Keratinocyte (primary cell): ENCODE results near the gene TYW1. TPM values are rescaled to one million over a fixed set of nuclear protein-coding genes. Genes with fewer than 3 reads are reported as not detected.
"Not testable (repeated sequence)": the region's sequence is repeated elsewhere in the genome, so short reads cannot be mapped to it uniquely, and the experiment has no call there.

Experiments
- DNase-seq: peaks from one replicate; pipeline ENCODE4 v3.0.0-alpha.2; 2011; ENCODE audit warnings: low read depth, missing footprints, low spot score
- FAIRE-seq: peaks from 2 replicates; lab custom pipeline; 2011; peaks lifted over from hg19 to GRCh38; lab: Jason Lieb, UNC
- H2AFZ ChIP-seq: 2 replicates; pipeline ENCODE4 v1.6.0; 2012; ENCODE audit warnings: low read length, control low read depth, inconsistent platforms; ENCODE audit not compliant: control insufficient read depth
- H3K27ac ChIP-seq: 2 replicates; pipeline ENCODE4 v1.5.1; 2011; ENCODE audit warnings: low read length; ENCODE audit not compliant: control insufficient read depth, insufficient read depth
- H3K27me3 ChIP-seq: 3 replicates; pipeline ENCODE4 v1.6.0; 2011; ENCODE audit warnings: low read length; ENCODE audit not compliant: control insufficient read depth, insufficient read depth; ENCODE audit errors: extremely low read depth
- H3K36me3 ChIP-seq, 2 experiments: 2 replicates in 1 of 2; 3 replicates in 1 of 2; pipeline ENCODE4 v1.5.1; 2011; ENCODE audit warnings: low read length in 2 of 2, mild to moderate bottlenecking in 1 of 2; ENCODE audit not compliant: control insufficient read depth in 2 of 2, insufficient read depth in 2 of 2; ENCODE audit errors: extremely low read depth in 1 of 2
- H3K4me1 ChIP-seq: 3 replicates; pipeline ENCODE4 v1.5.1; 2011; ENCODE audit warnings: low read length; ENCODE audit not compliant: control insufficient read depth, insufficient read depth; ENCODE audit errors: extremely low read depth
- H3K4me2 ChIP-seq: 3 replicates; pipeline ENCODE4 v1.6.0; 2011; ENCODE audit warnings: low read depth, low read length; ENCODE audit not compliant: control insufficient read depth, insufficient read depth; ENCODE audit errors: extremely low read depth
- H3K4me3 ChIP-seq, 3 experiments: fragments of 200-600 bp in 1 of 3; sonication (generic) in 1 of 3; 2 replicates in 2 of 3; 3 replicates in 1 of 3; pipeline ENCODE4 v1.5.1; 2011 to 2016; ENCODE audit warnings: low read length in 3 of 3, mild to moderate bottlenecking in 3 of 3, control low read depth in 2 of 3, inconsistent platforms in 1 of 3, low read depth in 1 of 3, mixed read lengths in 1 of 3, mixed run types in 1 of 3, moderate library complexity in 1 of 3; ENCODE audit not compliant: control insufficient read depth in 2 of 3, insufficient read depth in 2 of 3; ENCODE audit errors: extremely low read depth in 1 of 3
- H3K79me2 ChIP-seq: 2 replicates; pipeline ENCODE4 v1.6.0; 2012; ENCODE audit warnings: low read length; ENCODE audit not compliant: control insufficient read depth, insufficient read depth
- H3K9ac ChIP-seq: 3 replicates; pipeline ENCODE4 v1.6.0; 2011; ENCODE audit warnings: low read length; ENCODE audit not compliant: control insufficient read depth, insufficient read depth; ENCODE audit errors: extremely low read depth
- H3K9me1 ChIP-seq: 3 replicates; pipeline ENCODE4 v1.6.0; 2011; ENCODE audit warnings: low read length; ENCODE audit not compliant: control insufficient read depth, insufficient read depth; ENCODE audit errors: extremely low read depth
- H3K9me3 ChIP-seq: 2 replicates; pipeline ENCODE4 v1.5.1; 2012; ENCODE audit warnings: low read depth, low read length; ENCODE audit not compliant: control insufficient read depth
- H4K20me1 ChIP-seq: 3 replicates; pipeline ENCODE4 v1.6.0; 2011; ENCODE audit warnings: low read length; ENCODE audit not compliant: control insufficient read depth, insufficient read depth; ENCODE audit errors: extremely low read depth
- dilution Hi-C: fragments of 300-500 bp; cut with MboI; formaldehyde crosslinking; loops from one replicate; pipeline ENCODE4 v1.7.0; 2020; ENCODE audit warnings: low sequenced_read_pairs; ENCODE audit not compliant: extremely low pct_ligation_motif_present
- polyA plus RNA-seq, 5 experiments: library from polyadenylated mRNA; depleted of rRNA in 3 of 5; stranded (reverse) in 3 of 5; stranded (forward) in 1 of 5; unstranded in 1 of 5; fragments of >200 nt; gene quantifications; 1 replicate in 1 of 5; 2 replicates in 3 of 5; 3 replicates in 1 of 5; pipeline versions ENCODE4 v1.2.1 to v1.2.3, GENCODE V29; 2011 to 2012; ENCODE audit warnings: missing spikeins in 2 of 5, low read depth in 1 of 5, low replicate concordance in 1 of 5

TYW1 gene
- polyA plus RNA-seq, 1 donor (not counting 4 experiments of a cell fraction or from before 2014, with no cell fraction given): 16.4 TPM

GRCh38 chr7:67260166-67260586 is 263.5 kb downstream of the TYW1 start:
- H2AFZ ChIP-seq, FAIRE-seq, H4K20me1 ChIP-seq, H3K27ac ChIP-seq, H3K79me2 ChIP-seq, DNase-seq, H3K4me2 ChIP-seq, H3K4me3 ChIP-seq, H3K9ac ChIP-seq, H3K36me3 ChIP-seq, H3K4me1 ChIP-seq, H3K27me3 ChIP-seq, H3K9me3 ChIP-seq, H3K9me1 ChIP-seq, dilution Hi-C loops: not testable (repeated sequence)

DNA sequence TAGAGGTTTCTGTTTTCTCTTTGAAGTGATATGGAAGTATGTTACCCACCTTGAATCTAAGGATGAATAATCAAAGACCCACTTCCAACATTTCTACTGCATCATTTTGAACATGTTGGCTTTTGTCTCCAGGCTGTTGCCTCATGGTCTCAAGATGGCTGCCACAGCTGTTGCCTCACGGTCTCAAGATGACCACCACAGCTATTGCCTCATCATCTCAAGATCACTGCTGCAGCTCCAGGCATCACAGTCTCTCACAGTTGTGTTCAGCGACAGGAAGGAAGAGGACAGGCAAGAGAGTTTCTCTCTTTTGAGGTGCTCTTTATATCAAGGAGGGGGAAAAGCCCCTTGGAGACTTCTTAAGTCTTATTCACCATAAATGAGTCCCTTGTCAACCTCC is 267.4 kb downstream of the TYW1 start:
- DNase-seq, H3K4me2 ChIP-seq, H3K27me3 ChIP-seq, H3K9me1 ChIP-seq, H2AFZ ChIP-seq, H3K27ac ChIP-seq, FAIRE-seq, H3K4me3 ChIP-seq, H3K9me3 ChIP-seq, H4K20me1 ChIP-seq, dilution Hi-C loops, H3K79me2 ChIP-seq, H3K4me1 ChIP-seq, H3K36me3 ChIP-seq, H3K9ac ChIP-seq: not testable (repeated sequence)

- not testable (repeated sequence) for H3K4me1 ChIP-seq
These were observed 269.4 kb downstream of the TYW1 start for GRCh38 chr7:67266070-67266469.

More at GRCh38 chr7:67266070-67266469, 269.4 kb downstream of the TYW1 start:
- H3K36me3 ChIP-seq, DNase-seq, dilution Hi-C loops, H3K27ac ChIP-seq, H3K9me3 ChIP-seq, H3K9me1 ChIP-seq, H2AFZ ChIP-seq, H3K27me3 ChIP-seq, H3K9ac ChIP-seq, H3K79me2 ChIP-seq, H4K20me1 ChIP-seq, FAIRE-seq, H3K4me2 ChIP-seq, H3K4me3 ChIP-seq: not testable (repeated sequence)
